Esophagus (tissue), 2 donors: ENCODE data around the gene PAK5. TPM values are rescaled to one million over a fixed set of nuclear protein-coding genes. Genes with fewer than 3 reads are reported as not detected.

ENCODE experiments used
- H3K27ac ChIP-seq, 2 donors: one replicate each; pipeline ENCODE4 v1.5.1; 2013; ENCODE audit warnings: low read depth in 2 of 2, mild to moderate bottlenecking in 2 of 2, inconsistent platforms in 1 of 2, low read length in 1 of 2, moderate library complexity in 1 of 2
- H3K27me3 ChIP-seq, 2 donors: one replicate each; pipeline ENCODE4 v1.6.1; 2013; ENCODE audit warnings: low read length in 2 of 2, control low read depth in 1 of 2, mild to moderate bottlenecking in 1 of 2; ENCODE audit not compliant: insufficient read depth in 2 of 2, control insufficient read depth in 1 of 2
- H3K36me3 ChIP-seq, 2 donors: one replicate each; pipeline ENCODE4 v1.6.1; 2013; ENCODE audit warnings: low read length in 1 of 2; ENCODE audit not compliant: control insufficient read depth in 2 of 2, insufficient read depth in 2 of 2
- H3K4me1 ChIP-seq, 2 donors: one replicate each; pipeline ENCODE4 v1.6.1; 2013; ENCODE audit warnings: low read length in 1 of 2; ENCODE audit not compliant: control insufficient read depth in 2 of 2, insufficient read depth in 2 of 2
- H3K4me3 ChIP-seq, 2 donors: one replicate each; pipeline ENCODE4 v1.5.1; 2013; ENCODE audit warnings: low read length in 2 of 2, mild to moderate bottlenecking in 2 of 2, low read depth in 1 of 2, moderate library complexity in 1 of 2
- H3K9me3 ChIP-seq, 2 donors: one replicate each; pipeline ENCODE4 v1.6.1; 2013; ENCODE audit warnings: mild to moderate bottlenecking in 2 of 2, low read depth in 1 of 2, low read length in 1 of 2, moderate library complexity in 1 of 2; ENCODE audit not compliant: control insufficient read depth in 2 of 2, insufficient read depth in 1 of 2
- WGBS, 2 donors: extraction: QIAGEN DNeasy Blood & Tissue Kit; methylation state at CpG; one replicate each; pipeline ENCODE4 v1.1.7; 2013; 5-methylcytosine and 5-hydroxymethylcytosine counted together
- polyA plus RNA-seq, 2 donors: library from polyadenylated mRNA; stranded (reverse); fragments of 200-250 nt; gene quantifications; one replicate each; pipeline ENCODE4 v1.2.3, GENCODE V29; 2013
- donor health status: healthy with polysubstance abuse.
- donor health status: Bipolar disorder and iron deficiency.

PAK5 gene
- polyA plus RNA-seq, 2 donors: 0.21 to 0.39 TPM

- H3K36me3 ChIP-seq: no peaks in the 10 kb centered on the region
- H3K4me1 ChIP-seq: no peaks in the 10 kb centered on the region
- H3K9me3 ChIP-seq: no peaks in the 10 kb centered on the region
- H3K27me3 ChIP-seq: no peaks in the 10 kb centered on the region
- H3K27ac ChIP-seq: no peak overlapping the region
- no peak overlapping the region for H3K4me3 ChIP-seq
- WGBS, 2 donors: 67 to 80% methylated on average over 3 of the region's 3 CpGs
These were observed 82.2 kb downstream of the PAK5 start for GRCh38 chr20:9756660-9757059.

GRCh38 chr20:9755301-9755700 lies 83.6 kb downstream of the PAK5 start:
- Histone ChIP-seq H3K4me3 (no peak overlapping the region), H3K4me1 (no peaks in the 10 kb centered on the region), H3K27me3 (no peaks in the 10 kb centered on the region), H3K27ac (no peak overlapping the region), H3K9me3 (no peaks in the 10 kb centered on the region), H3K36me3 (no peaks in the 10 kb centered on the region)
- WGBS, 2 donors: 36 to 59% methylated on average over 1 of the region's 1 CpG

- no peaks in the 10 kb centered on the region for H3K4me1 ChIP-seq
- no peak overlapping the region for H3K27ac ChIP-seq
- no peak overlapping the region for H3K4me3 ChIP-seq
- no peaks in the 10 kb centered on the region for H3K9me3 ChIP-seq
- no peaks in the 10 kb centered on the region for H3K27me3 ChIP-seq
- no peaks in the 10 kb centered on the region for H3K36me3 ChIP-seq
These were observed 94.3 kb downstream of the PAK5 start for GRCh38 chr20:9744551-9744950.

GRCh38 chr20:9743871-9744270 lies 95.0 kb downstream of the PAK5 start:
- Histone ChIP-seq H3K27me3 (no peaks in the 10 kb centered on the region), H3K4me3 (no peak overlapping the region), H3K4me1 (no peaks in the 10 kb centered on the region), H3K36me3 (no peaks in the 10 kb centered on the region), H3K27ac (no peak overlapping the region), H3K9me3 (no peaks in the 10 kb centered on the region)

- Histone ChIP-seq H3K27me3 (no peaks in the 10 kb centered on the region), H3K36me3 (no peaks in the 10 kb centered on the region), H3K27ac (no peak overlapping the region), H3K4me1 (no peaks in the 10 kb centered on the region), H3K9me3 (no peaks in the 10 kb centered on the region), H3K4me3 (no peak overlapping the region)
- WGBS, 2 donors: 74 to 91% methylated on average over 5 of the region's 5 CpGs
These were observed 96.1 kb downstream of the PAK5 start for GRCh38 chr20:9742821-9743220.

- WGBS, 2 donors: 73 to 77% methylated on average over 3 of the region's 3 CpGs
- H3K4me3 ChIP-seq: no peak overlapping the region
- no peaks in the 10 kb centered on the region for H3K27me3 ChIP-seq
- no peaks in the 10 kb centered on the region for H3K4me1 ChIP-seq
- H3K36me3 ChIP-seq: no peaks in the 10 kb centered on the region
- no peak overlapping the region for H3K27ac ChIP-seq
- no peaks in the 10 kb centered on the region for H3K9me3 ChIP-seq
These were observed 96.9 kb downstream of the PAK5 start for GRCh38 chr20:9741996-9742395.

- Histone ChIP-seq H3K36me3 (no peaks in the 10 kb centered on the region), H3K27ac (no peak overlapping the region), H3K4me1 (no peaks in the 10 kb centered on the region), H3K4me3 (no peak overlapping the region), H3K9me3 (no peaks in the 10 kb centered on the region), H3K27me3 (no peaks in the 10 kb centered on the region)
- 76 to 78% methylated on average over 5 of the region's 5 CpGs for WGBS, 2 donors
These were observed 98.4 kb downstream of the PAK5 start for GRCh38 chr20:9740486-9740885.

GRCh38 chr20:9739991-9740390 lies 98.9 kb downstream of the PAK5 start:
- Histone ChIP-seq H3K27me3 (no peaks in the 10 kb centered on the region), H3K9me3 (no peaks in the 10 kb centered on the region)

GRCh38 chr20:9736373-9736772 lies 102.5 kb downstream of the PAK5 start:
- WGBS, 2 donors: 86 to 93% methylated on average over 2 of the region's 2 CpGs
- H3K4me1 ChIP-seq: no peaks in the 10 kb centered on the region
- no peak overlapping the region for H3K27ac ChIP-seq
- no peaks in the 10 kb centered on the region for H3K36me3 ChIP-seq
- no peaks in the 10 kb centered on the region for H3K27me3 ChIP-seq
- H3K9me3 ChIP-seq: no peaks in the 10 kb centered on the region
- no peak overlapping the region for H3K4me3 ChIP-seq

More at GRCh38 chr20:9739991-9740390, 98.9 kb downstream of the PAK5 start:
- Histone ChIP-seq H3K36me3 (no peaks in the 10 kb centered on the region), H3K4me1 (no peaks in the 10 kb centered on the region), H3K4me3 (no peak overlapping the region), H3K27ac (no peak overlapping the region)
- 66 to 70% methylated on average over 4 of the region's 4 CpGs for WGBS, 2 donors

GRCh38 chr20:9723501-9724202 lies 115.2 kb downstream of the PAK5 start:
- H3K4me3 ChIP-seq: no peak overlapping the region
- WGBS, 2 donors: 79 to 81% methylated on average over 7 of the region's 7 CpGs
- H3K36me3 ChIP-seq: no peaks in the 10 kb centered on the region
- H3K27me3 ChIP-seq: no peaks in the 10 kb centered on the region
- H3K9me3 ChIP-seq: no peaks in the 10 kb centered on the region
- no peak overlapping the region for H3K27ac ChIP-seq
- no peaks in the 10 kb centered on the region for H3K4me1 ChIP-seq
